NCI-H146 (cell line): ENCODE measurements around the gene HTR3D.
"Not testable (repeated sequence)": the region's sequence is repeated elsewhere in the genome, so short reads cannot be mapped to it uniquely, and the experiment has no call there.

ENCODE experiments used
- DNase-seq: peaks from one replicate; lab custom pipeline; 2025; lab: John Stamatoyannopoulos, UW

Gene HTR3D, protein sequence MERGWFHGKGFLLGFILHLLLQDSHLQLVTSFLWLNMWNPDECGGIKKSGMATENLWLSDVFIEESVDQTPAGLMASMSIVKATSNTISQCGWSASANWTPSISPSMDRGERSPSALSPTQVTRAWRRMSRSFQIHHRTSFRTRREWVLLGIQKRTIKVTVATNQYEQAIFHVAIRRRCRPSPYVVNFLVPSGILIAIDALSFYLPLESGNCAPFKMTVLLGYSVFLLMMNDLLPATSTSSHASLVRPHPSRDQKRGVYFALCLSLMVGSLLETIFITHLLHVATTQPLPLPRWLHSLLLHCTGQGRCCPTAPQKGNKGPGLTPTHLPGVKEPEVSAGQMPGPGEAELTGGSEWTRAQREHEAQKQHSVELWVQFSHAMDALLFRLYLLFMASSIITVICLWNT

DNA sequence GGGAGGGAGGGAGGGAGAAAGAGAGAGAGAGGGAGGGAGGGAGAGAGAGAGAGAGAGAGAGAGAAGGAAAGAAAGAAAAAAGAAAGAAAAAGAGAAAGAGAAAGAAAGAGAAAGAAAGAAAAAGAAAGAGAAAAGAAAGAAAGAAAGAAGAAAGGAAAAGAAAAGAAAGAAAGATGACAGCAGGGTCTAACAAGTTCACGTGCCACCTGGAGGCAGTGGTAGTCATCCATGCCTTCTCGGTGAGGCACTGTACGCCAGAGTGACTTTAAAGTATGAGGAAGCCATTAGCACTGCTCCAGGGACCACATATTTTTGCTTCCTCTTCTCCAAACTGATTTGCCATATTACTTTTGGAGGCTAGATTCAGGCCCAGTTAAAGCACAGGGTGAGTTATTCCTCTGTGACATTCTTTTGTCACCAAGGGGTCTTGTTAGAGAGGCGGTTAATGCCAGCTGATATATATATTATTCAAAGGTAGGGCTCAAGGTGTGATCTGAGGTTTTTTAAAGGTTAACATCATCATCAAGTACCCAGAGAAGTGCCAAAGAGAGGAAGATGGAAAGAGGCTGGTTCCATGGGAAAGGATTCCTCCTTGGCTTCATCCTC, at the start of gene HTR3D:
Gene HTR3D (plus strand): TSS at position 556 of the 606 bp plus-strand sequence. CDS start 0 bp downstream, at position 556.
- DNase-seq, result no peak

DNA sequence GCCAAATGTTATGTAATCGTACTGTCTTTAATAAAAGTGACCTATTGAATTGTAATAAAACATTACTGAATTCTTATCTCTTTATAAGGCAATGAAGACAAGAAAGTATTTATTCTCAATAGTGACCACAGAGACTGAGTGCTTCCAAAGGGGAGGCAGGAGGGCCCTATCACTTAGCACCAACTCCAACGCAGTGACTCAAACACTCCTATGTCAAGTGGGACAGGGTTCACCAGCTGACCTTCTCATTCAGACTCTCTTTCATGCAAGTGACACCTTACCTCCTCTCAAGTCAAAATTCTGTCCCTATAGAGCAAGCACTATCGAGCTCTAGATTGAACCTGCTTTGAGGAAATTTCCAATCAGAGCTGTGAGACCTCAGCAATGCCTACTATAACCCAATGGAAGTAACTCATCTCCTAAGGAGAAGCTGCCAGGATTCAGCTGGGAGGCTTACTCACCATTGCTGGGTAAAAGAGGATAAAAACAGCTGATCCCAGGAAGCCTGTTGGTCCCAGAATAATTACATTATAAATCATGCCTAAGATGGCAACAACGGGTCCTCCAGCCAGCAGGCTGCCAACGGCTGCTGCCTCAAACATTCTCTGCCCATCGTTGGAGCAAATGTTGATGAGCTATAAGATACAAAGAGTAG, 49.4 kb upstream of the HTR3D start:
- DNase-seq, result no peak

DNA sequence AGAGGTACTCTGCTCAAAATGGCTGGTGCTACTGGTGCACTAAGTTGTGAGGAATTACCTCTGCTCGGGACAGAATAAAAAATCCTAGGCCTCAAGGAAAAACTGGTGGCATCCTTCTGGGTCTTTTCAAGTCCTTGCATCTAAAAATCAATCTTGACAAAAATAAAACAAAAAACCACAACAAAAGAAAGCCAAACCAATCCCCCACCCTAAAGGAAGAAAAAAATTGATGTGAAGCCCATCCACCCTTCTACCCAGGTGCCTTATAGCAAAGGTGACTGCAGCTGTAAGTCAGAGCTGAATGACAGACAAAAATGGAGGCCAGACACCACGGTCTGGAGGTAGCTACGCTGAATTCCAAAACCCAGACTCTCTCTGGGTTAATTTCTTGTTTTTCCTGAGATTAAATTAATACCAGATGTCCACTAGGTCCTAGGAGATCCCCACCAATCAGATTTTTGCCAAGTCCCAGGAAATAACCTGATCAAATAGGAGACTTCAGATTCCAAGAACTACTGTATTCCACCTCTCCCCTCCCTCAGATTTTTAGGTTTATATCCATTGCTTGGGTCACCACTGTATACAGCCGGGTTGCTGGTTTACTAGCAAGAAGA, 47.3 kb upstream of the HTR3D start:
- DNase-seq, result no peak

DNA sequence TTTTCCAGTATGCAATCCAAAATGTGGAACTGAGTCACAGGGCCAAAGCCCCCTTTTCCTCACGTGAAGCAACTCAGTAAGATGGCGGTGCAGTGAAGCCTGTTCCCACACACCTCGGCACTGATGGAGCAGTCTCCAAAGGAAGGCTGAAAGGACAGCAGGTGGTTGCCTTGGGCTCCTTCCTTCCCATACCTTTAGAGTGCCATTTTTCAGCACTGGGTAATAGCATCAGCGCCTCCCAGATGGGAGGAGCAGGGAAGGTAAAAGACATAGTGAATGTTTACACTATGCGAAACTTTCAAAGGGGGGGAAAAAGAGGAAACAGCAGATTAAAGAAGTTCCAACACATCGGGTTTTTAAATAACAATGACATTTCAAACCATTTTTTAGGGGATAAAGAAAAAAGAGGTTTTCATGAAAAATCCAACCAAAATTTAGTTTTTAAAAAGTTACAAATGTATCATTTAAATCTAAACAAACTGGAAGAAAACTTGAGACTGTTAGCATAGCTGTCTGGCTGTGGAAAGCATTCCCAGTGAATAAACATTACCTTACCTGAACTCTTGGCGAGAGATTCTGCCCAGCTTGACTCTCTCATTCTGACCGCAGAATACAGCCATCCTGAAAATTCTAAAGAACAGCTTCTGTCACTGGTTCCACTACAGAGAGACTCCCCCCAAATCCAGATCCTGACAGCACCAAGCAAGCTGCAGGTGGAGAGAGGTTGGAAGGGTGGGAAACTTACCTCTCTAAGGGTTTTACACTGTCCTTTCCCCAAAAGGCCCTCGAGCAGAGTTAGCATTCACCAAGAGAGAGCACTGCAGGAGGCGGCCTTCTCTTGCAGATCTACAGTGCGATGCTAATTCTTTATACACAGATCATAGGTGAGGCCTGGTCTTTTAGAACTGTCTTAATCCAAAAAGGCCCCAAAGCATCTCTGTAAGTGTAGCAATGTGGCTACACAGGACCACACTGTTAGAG, 46.5 kb upstream of the HTR3D start:
- no peak for DNase-seq

DNA sequence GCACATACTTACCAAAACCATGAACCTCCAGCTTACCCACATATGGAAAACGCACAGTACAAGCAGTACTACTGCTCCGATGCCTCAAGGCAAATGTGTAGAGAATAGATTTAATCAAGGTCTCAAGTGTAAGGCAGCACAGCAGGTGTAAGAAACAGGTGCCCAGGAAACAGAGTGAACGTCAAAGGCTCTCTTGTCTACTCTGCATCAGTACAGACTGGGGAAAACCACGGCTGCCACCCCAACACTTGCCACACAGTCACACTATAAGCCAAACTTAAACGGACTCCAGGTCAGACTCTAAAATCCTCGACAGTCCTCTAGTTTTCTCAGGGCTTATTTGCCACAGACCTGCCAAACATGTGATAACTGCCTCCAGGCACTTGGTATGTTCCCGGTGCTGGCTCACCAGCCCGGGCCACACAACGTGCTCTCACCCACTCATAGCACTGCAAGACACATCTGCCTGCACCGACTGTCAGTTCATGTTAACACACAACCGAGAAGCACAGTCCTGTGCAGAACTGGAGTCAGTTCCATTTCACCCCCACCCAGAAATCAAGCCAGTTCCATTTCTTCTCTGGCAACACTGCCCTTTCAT, 44.4 kb upstream of the HTR3D start:
- DNase-seq, result no peak

DNA sequence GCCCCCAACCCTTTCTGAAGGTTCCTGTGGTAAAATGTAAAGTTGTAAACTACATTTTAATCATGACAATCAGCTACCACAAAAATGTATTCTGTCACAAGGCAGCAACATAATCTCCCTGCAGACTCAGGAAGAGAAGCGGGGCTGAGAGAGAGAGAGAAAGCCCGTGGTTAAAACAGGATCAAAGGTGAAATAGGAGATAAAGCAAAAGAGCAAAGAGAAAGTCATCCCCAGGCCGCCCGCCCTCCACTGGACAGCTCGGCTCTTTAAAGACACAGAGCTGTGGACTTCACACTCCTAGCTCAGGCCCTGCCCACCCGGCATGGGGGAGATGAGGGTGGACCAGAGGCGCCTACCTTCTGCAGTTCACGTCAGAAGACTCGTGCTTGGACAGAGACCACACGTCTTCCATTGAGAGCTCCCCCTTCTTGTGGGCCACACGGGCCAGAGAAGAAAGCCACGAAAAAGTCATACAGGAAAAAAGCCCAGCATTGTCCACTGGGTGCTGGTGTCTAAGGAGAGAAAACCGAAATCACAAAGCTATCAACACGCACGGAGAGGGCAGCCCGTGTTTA, 43.2 kb upstream of the HTR3D start:
- DNase-seq, result no peak

DNA sequence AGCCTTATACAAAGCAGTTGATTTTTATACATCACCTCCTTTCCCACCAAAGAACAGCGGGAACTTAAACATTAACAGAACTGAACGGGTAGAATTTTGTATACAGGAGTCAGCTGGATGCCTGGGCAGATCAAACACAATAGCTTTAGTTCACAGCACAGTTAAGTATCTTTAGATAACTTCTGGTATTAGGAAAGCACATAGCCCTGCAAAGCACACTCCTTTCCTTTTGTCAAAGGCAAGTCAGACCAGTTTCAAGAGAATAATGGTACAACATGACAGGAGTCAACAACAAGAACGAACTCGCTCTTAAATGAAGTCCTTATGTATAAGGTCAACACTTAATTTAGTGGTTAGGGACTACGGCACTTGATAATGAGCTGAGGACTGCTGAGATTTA, 40.1 kb upstream of the HTR3D start:
- no peak for DNase-seq

DNA sequence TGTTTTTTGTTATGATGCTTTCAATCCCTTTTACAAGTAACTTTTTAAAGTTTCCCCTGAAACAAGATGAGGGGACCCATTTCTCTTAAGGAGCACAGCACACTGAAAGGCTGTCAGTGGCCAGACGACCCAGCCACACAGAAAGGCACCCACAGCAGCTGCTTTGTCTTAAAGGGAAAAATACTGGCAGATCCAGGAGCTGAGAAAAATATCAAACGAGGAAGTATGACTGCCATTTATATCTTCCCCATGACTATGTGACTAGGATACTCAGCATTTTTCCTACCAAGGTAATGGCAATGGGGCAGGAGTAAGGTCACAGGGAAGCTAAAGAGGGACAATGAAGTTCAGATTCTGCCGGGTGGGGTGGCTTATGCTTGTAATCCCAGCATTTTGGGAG, 29.8 kb upstream of the HTR3D start:
- no peak for DNase-seq

DNA sequence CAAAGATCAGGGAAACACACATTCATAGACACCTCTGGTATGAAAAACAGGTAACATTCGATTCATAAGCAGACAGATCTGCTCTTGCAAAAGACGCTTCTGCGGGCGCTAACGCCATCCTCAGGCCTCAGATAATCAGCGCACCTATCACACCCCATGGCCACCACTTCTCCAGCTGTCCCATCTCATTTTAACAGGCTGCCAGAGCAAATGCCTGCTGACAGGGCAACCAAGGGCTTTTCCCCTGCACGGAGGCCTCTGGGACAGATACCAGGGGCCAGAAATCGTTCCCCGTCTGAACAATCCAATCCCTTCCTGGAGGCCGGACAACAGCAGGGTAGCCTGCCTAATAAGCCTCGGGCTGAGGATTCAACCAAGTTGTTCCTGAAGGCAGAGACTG, 29.1 kb upstream of the HTR3D start:
- no peak for DNase-seq

DNA sequence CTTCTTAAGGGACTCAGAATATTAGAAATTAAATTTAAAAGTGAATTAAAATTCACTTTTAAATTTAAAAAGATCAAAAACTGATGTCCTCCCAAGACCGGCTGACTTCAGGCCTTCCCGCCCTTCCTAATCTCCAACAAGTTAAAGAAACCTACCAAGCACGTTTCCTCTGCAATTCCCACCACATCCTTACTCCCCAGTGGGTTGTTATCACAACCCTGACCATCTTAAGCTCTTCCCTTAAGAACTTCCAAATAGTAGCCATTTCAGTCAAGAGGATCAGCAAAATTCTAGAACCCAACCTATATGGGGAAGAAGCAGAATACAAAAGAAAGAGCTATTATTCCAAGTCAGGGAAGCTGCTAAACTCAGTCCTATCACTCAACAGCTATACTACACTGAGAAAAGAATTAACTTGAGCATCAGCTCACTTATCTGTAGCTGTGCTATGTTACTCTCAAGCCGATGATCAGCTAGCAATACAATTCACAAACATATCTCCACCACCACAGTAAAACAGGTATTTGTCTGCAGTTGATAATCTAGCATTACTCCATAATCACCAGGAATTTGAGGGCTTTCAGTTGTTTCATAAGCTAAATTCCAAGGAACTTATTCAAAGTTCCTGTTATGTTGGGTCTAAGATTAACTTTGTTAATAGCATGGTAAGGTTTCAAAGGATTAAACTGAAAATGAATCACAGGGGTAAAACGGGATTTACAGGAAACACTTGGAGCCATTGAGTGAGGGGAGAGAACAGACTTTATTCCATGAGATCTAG, 28.2 kb upstream of the HTR3D start:
- DNase-seq, result no peak

DNA sequence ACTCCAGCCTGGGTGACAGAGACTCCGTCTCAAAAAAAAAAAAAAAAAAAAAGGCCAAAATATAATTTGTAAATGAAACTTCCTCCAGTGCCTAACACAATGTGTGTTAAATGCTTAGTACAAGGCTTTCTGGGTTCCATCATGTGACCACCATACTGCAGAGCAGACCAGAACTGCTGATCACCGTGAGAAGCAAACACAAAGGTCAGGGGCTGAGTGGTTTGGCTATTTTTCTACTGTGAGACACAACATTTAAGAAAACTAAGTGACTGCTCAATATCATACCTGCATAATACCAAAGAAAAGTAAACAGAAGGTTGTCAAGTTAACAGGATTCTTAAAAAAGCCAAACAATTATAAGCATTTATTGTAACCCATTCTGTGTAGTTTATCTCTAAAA, 27.1 kb upstream of the HTR3D start:
- DNase-seq, result no peak

DNA sequence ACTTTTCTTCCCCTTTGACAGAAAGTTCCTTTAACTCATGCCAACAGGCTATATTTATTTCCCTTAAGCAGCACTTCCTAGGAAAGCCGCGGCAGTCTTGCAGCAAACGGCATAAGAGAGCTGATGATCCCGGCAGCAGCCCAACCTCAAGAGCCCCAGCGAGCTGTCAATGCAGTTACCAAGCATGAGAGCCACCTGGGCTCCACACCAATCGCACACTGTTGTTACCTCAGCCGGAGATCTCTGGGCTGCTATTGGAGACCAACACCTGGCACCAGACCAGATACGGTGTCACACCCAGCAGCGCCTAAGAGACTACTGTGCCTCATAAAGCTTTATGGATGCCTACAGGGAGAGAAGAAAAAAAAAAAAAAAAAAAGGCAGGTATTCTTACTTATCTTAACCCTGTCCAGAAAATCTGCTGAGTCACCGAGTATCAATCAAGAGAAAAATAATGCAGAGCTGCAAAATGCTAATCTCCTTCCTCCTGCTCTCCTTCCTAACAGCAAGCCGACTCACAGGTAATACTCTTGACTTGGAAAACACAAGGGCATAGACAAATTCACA, 25.5 kb upstream of the HTR3D start:
- peak; percentile 99 for DNase-seq

DNA sequence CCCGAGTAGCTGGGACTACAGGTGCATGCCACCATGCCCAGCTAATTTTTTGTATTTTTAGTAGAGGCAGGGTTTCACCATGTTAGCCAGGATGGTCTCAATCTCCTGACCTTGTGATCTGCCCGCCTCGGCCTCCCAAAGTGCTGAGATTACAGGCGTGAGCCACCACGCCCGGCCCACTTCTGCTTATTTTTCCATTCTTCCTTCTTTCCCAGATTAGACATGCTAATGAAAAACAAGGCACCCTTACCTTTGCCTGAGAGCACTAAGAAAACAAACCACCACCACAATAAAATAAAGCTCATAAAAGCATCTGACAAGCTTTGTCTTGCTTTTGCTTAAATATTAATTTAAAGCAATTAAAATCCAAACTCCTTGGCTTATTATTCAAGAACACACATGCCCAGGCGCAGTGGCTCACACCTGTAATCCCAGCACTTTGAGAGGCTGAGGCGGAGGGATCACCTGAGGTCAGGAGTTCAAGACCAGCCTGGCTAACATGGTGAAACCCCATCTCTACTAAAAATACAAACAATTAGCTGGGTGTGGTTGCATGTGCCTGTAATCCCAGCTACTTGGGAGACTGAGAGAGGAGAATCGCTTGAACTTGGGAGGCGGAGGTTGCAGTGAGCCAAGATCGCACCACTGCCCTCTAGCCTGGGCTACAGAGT, 24.3 kb upstream of the HTR3D start:
- DNase-seq, result not testable (repeated sequence)

DNA sequence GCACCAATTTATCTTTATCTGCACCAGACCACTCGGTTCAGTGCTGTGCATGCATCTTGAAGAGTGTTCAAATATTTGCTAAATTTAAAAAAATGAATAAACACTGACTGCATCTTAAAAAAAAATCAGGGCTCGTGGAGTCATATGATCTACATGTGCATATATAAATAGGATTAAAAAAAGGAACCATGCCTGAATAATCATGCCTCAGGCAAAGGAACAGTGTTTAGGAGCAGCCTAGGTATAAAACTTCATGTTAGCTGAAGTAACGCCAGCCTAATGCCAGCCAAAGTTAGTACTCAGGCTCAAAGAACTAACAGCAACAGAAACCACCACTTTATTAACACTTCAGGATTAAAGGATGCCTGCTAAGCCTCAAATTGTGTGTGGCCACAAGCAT, 23.4 kb upstream of the HTR3D start:
- DNase-seq, result no peak

DNA sequence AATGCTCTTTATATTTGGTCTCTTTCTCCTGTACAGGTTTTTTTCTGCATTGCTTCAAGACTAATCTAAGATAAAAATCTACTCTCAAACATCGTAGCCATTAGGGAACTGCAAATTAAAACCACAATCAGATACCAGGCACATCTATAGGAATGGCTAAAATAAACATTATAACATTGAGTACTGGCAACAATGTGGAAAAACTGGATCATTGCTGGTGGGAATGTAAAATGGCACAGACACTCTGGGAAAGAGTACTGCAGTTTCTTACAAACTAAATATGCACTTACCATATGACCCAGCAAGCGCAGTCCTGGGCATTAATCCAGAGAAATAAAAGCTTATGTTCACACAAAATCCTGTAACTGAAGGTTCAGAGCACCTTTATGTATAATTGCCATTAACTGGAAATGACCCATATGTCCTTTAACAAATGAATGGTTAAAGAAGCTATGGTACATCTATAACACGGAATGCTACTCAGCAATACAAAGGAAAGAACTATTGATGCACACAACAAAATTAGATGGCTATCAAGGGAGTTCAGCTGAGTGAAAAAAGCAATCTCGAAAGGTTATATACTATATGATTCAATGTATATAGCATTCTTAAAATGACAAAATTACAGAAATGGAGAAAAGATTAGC, 20.2 kb upstream of the HTR3D start:
- no peak for DNase-seq

DNA sequence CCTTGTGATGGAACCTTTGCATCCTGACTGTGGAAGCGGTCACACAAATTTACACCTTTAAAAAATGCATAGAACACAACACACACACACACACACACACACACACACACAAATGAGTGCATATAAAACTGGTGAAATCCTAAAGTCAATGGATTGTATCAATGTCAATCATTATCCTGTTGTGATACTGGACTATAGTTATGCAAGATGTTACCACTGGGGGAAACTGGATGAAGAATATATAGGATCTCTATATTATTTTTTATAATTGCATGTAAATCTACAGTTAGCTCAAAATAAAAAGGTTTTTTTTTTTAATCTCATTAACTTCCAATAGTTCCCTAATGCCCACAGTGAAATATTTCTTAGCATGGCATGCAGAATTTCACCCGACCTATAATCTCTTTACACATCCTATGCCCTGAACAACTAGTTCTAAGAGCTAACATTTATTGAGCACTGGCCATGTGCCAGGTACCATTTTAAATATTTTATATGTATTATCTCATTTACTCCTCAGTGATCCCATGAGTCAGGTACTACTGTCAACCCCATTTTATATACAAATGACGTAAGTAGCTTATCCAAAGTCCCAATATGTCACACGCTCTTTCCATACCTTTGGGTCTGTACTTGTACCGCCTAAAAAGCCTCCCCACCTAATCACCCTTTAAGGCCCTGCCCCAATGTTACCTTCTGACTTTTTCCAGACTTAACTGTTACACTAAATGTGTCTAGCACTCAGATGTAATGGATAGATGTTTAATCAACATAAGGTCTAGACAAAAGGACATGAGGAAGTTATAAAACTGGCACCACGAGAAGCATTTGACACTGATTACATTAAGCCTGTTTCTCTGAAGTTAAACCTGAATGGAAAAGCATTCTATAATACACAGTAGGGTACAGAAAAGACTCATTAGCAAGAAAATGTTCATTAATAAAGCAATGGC, 19.3 kb upstream of the HTR3D start:
- no peak for DNase-seq

DNA sequence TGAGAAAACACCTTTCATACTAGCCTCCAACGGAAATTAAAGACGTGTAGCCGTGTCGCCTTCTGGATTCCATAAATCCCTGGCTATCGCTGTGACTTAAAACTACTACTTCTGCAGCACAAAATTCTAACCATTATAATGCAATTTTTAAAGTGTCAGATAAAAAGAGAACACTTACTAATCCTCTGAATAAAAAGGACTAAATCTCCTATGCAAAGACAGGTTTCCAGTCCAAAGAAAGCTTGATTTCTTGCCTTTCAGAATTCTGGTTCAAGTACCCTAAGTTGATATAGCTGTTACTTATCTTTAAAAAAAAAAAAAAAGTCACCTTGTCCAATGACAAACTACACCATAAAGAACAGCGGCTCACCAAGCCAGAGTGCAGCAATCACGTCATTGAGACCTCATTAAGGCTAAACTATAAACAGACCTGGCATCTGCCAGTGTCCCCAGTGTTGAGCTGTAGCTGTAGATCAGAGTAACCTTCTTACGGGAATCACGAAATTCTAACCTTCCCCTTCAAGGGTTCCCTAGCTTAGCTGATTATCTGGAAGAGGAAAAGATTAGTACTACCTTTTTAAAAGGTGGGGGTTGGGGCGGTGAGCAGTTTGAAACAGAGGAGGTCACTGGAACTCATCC, 16.0 kb upstream of the HTR3D start:
- DNase-seq, result no peak
